Activated CD8-positive, alpha-beta memory T cell treated with anti-CD3 and anti-CD28 coated beads for 24 hours (primary cell): Measurements from ENCODE around the gene FRMD7.
"Not testable (repeated sequence)": the region's sequence is repeated elsewhere in the genome, so short reads cannot be mapped to it uniquely, and the experiment has no call there.

Source experiments
- DNase-seq: peaks from one replicate; pipeline ENCODE4 v3.0.0-alpha.2; 2020

Gene FRMD7

GRCh38 chrX:132127743-132128142 is at the start of gene FRMD7:
Gene FRMD7 (minus strand): TSS chrX:132128020. CDS start chrX:132127844, 176 bp downstream.
- no peak for DNase-seq

GRCh38 chrX:132173647-132174046 is 45.8 kb upstream of the FRMD7 start:
- no peak for DNase-seq

GRCh38 chrX:132171881-132172280 is 44.1 kb upstream of the FRMD7 start:
- no peak for DNase-seq

- no peak for DNase-seq
Measured at GRCh38 chrX:132171478-132171877, 43.7 kb upstream of the FRMD7 start.

- no peak for DNase-seq
Measured at GRCh38 chrX:132169554-132169953, 41.7 kb upstream of the FRMD7 start.

GRCh38 chrX:132165651-132166050 is 37.8 kb upstream of the FRMD7 start:
- no peak for DNase-seq

- no peak for DNase-seq
Measured at GRCh38 chrX:132165005-132165404, 37.2 kb upstream of the FRMD7 start.

GRCh38 chrX:132163094-132163493 is 35.3 kb upstream of the FRMD7 start:
- not testable (repeated sequence) for DNase-seq

GRCh38 chrX:132153166-132153565 is 25.3 kb upstream of the FRMD7 start:
- no peak for DNase-seq

- DNase-seq, result no peak
Measured at GRCh38 chrX:132146456-132146855, 18.6 kb upstream of the FRMD7 start.

- DNase-seq, result no peak
Measured at GRCh38 chrX:132144061-132144460, 16.2 kb upstream of the FRMD7 start.

GRCh38 chrX:132125906-132126305 is 1.9 kb downstream of the FRMD7 start:
- DNase-seq, result no peak

- DNase-seq, result no peak
Measured at GRCh38 chrX:132120913-132121312, 6.9 kb downstream of the FRMD7 start.

GRCh38 chrX:132119821-132120515 is 7.9 kb downstream of the FRMD7 start:
- DNase-seq, result no peak

- no peak for DNase-seq
Measured at GRCh38 chrX:132119283-132119682, 8.5 kb downstream of the FRMD7 start.

- DNase-seq, result no peak
Measured at GRCh38 chrX:132118358-132118757, 9.5 kb downstream of the FRMD7 start.

- no peak for DNase-seq
Measured at GRCh38 chrX:132115792-132116191, 12.0 kb downstream of the FRMD7 start.

GRCh38 chrX:132114607-132115006 is 13.2 kb downstream of the FRMD7 start:
- no peak for DNase-seq

GRCh38 chrX:132107291-132107690 is 20.5 kb downstream of the FRMD7 start:
- DNase-seq, result no peak

- no peak for DNase-seq
Measured at GRCh38 chrX:132101799-132102198, 26.0 kb downstream of the FRMD7 start.

- DNase-seq, result no peak
Measured at GRCh38 chrX:132101206-132101605, 26.6 kb downstream of the FRMD7 start.

GRCh38 chrX:132098704-132099103 is 29.1 kb downstream of the FRMD7 start:
- DNase-seq, result not testable (repeated sequence)

GRCh38 chrX:132094164-132094563 is 33.7 kb downstream of the FRMD7 start:
- no peak for DNase-seq

- DNase-seq, result no peak
Measured at GRCh38 chrX:132093239-132093860, 34.5 kb downstream of the FRMD7 start.
